Measurements from ENCODE around the gene DCAF12.

- TF ChIP-seq CTCF (IDR thresholded peaks at IDR 0.05) (no peak), EP300 (IDR thresholded peaks at IDR 0.05) (no peak), POLR2AphosphoS5 (IDR thresholded peaks at IDR 0.05) (no peak), POLR2A (IDR thresholded peaks at IDR 0.05) (no peak)
These were observed 49.6 kb upstream of the DCAF12 start for GRCh38 chr9:34176089-34176488.
